NT2/D1 (cell line): Measurements from ENCODE around the gene PCSK2.

Experiments
- YY1 ChIP-seq: IDR thresholded peaks from 2 replicates; pipeline ENCODE4 v1.6.1; 2011; ENCODE audit not compliant: insufficient read length, insufficient read depth
- ZNF274 ChIP-seq: IDR thresholded peaks from 2 replicates; pipeline ENCODE4 v1.6.1; 2011; ENCODE audit warnings: mild to moderate bottlenecking, low read depth, low read length

DNA sequence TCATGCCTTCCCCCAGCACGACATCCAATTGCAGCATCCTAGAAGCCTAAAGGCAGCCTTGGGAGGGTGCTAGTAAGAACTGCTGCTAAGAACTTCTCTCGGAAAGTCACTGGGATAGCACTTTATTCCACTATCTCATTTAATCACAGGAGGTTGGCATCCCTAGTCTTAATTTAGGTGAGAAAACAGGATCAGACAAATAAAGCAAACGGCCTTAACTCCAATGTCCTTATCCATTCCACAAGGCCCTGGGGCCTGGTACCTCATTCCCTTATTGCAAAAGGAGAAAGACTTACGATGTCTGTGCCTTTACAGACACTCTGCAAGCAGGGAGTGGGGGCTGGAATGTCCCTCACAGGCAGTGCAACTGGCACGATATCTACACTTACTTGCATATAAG, 243.7 kb downstream of the PCSK2 start:
- TF ChIP-seq ZNF274 (no peak), YY1 (no peak)
